NCI-H748 treated with DMSO at 0.1 percent for 48 hours (cell line): Measurements from ENCODE around the gene TMEM132C.

Experiments
- DNase-seq: peaks from one replicate; lab custom pipeline; 2025; lab: John Stamatoyannopoulos, UW

TMEM132C gene

DNA sequence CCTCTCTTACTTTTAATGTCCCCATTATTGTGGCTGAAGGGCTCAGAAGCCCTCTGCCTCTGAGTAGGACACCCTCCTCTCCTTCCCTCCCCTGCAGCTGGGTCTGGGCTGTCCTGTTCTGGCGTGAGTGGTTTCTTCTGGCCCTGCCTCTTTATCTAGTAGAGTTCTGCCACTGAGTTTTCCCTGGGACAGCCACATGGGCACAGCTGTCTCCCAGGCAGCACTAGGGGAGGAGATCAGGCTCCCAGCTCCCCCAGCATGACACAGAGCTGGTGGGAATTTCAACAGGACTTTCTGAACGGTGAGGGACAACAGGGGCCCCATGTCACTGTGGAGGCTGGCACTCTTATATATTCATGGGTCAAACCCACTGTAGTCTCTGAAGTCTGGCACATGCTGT, 21.4 kb downstream of the TMEM132C start:
- DNase-seq: no peak

DNA sequence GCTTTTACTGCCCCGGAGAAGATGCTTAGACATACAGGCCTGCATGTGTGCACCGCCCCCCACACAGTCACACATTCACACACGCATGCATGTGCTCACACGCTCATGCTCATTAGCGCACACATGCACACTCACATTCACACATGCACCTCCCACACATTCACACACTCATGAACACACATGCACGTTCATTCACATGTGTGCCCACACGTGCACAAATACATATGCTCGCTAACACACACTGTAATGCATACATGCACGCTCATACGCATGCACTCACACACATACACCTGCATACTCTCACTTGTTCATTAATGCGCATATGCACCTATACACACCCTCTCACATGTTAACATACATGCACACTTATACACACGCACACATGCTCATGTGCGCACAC, 21.9 kb downstream of the TMEM132C start:
- no peak for DNase-seq

DNA sequence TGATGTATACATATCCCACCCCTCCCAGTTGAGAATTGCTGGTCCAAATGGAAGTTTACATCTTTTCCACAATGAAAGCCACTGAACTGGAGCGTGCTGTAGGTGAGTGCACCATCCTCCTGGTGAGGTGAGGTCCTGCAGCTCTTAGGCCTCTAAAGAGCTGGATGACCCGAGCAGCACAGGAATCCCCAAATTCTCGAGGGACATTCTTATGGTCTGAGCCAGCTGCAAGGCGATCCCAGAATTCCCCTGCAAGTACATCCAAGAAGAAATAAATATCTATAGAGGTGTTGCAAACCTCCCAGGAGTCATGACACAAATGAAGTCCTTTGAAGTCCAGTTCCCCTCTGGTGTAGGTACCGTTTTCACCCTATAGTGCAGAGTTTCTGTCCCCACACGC, 24.0 kb downstream of the TMEM132C start:
- no peak for DNase-seq

DNA sequence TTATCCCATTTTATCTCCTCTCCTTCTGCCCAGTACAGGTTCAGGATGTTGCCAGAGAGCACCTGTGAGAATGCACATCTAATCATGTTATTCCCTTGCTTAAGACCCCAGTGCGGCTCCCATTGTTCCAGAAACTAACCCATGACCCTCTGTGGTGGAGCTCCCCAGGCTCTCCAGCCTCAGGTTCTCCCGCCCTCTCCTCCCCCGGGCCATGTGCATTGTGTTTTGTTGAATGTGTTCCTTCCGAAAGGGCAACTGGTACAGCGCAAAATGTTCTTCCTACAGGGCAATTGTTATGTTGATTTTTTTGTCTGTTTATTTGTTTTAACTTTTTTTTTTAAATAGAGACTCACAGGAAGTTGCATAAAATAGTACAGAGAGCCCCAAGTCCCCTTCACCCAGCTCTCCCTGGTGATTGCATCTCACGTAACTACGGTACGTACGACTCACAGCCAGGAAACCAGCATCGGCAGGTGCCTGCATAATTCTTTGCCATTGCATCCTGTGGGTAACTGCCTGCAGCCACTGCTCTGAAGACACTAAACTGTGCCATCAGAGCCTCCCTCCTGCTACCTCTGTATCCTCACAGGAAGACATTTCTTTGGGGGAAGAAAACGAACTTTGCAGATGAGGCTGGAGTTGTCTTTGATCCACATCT, 31.2 kb downstream of the TMEM132C start:
- DNase-seq: no peak

DNA sequence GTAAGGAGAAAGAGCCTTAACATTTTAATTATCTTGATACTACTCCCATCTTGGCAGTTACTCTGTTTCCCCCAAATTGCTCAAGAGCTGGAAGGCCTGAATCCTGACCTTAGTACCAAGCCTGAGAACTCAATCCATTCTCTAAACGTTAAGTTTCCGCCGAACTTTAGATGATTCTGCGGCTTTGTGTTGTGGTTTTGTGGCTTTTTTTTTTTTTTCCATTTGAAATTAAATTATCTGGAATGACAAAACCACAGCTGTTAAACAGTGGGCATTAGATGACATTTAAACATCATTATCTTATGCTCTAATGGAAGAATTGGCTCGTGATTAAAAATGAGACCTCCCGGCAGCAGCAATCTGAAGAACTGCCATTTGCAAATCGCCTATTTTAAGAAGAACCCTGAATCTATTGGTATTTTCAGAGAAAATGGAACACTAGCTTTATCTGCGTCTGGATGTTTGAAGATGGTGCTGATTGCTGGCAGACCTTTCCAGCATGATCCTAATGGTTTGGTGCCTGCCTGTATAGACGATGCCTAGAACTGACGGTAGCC, 38.4 kb downstream of the TMEM132C start:
- no peak for DNase-seq

DNA sequence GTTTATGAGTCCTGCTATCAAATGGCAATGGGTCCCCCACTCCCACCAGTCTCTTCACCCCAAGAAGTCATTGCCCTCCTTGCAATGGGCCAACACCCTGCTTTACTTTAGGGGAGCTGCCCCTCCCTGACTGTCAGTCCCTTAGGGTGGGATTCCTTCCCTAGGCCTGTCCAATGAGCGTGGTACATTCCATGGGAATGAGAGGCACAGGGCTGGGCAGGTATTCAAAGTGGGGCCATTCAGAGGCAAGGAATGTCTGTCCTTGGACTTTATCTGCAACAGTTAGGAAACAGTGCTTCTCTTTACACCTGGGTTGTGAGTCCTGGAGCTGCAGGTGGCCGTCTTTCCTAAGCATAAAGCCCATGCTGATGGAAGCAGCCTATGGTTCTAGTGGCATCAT, 40.8 kb downstream of the TMEM132C start:
- no peak for DNase-seq

DNA sequence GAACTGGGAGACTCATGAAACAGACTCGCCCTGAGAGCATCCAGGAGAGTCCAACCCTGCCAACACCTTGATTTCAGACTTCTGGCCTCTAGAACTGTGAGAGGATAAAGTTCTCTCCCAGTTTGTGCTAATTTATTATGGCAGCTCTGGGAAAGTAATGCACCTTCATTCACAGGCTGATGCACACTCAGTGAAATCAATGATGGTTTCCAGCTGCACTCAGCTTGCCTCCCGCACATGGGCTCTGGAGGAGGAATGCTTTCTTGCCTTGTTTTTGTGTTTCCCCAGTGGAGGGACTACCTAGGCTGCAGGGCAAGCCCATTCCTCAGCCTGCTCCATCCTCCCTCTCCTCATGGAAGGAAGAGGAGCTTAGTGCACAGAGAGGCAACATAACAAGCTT, 45.7 kb downstream of the TMEM132C start:
- DNase-seq: no peak

DNA sequence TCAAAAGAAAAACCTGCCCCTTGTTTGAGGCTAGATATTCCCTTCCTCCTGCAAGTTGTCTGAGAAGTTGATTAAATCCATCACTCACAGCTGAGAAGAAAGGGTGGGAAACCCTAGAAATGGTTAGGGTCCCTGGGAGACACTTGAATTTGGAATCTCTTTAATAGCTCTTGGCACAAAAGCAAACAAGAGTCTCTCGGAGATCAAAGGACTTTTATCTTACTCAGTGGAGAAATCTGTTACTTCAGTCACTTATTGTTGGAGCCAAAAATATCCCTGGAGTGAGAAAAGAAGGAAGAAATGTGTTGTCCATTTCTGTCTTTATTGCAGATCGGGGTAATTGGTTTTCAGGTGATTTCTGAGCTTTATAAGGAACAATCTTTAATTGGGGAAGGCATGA, 47.0 kb downstream of the TMEM132C start:
- no peak for DNase-seq

DNA sequence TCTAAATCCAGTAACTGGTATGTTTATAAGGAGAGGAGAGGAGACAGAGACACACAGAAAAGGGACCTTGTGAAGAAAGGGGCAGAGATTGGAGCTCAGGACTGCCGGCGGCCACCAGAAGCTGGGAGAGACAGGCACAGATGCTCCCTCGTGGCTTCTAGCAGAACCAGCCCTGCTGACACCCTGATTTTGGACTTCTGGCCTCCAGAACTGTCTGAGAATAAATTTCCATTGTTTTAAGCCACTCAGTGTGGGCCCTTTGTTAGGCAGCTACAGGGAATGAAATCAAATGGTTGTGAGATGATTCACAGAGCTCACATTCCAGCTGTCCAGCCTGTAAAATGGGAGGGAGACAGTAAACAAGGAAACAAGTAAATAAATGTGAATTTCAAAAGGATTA, 47.6 kb downstream of the TMEM132C start:
- DNase-seq: no peak

DNA sequence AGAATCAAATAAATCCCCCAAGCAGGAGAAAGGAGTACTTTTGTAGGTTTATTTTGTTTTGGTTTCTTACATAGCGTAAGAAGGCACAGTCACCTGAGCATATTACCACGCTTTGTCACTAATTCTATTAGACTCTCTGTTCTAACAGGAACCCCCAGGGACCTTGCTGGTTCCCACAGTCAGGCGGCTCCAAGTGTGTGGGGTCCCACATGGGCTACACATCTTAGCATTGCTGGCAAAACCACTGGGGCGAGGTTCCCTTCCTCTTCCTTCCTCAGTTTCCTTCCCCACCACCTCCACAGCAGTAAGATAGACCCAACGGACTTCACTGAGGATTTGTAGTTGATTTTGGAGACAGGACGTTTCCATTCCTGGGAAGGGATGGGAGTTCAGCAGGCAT, 49.1 kb downstream of the TMEM132C start:
- no peak for DNase-seq

DNA sequence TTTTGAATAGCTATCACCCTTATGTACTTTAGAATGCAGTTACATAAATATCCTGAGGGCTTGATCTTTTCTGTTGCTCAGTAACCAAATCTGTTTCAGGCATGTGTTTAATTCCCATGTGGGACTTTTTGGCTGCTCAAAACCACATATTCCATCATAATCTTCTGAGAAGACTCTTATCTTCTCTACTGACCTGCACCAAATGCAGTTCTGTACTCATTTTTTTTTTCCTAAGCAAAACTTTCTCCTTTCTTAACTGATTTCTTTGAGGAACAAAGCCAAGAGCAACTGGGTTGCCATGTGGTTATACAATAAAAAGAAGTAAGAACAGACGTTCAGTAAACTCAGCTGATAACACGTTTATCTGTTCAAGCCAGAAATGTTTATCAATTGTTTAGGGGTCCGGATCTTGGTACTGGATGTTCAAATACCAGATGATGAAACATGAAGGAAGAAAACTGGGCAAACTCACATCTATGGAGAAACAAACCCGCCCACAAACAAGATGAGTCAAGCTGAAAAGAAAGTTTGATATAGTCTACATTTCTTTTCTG, 50.1 kb downstream of the TMEM132C start:
- DNase-seq: no peak

DNA sequence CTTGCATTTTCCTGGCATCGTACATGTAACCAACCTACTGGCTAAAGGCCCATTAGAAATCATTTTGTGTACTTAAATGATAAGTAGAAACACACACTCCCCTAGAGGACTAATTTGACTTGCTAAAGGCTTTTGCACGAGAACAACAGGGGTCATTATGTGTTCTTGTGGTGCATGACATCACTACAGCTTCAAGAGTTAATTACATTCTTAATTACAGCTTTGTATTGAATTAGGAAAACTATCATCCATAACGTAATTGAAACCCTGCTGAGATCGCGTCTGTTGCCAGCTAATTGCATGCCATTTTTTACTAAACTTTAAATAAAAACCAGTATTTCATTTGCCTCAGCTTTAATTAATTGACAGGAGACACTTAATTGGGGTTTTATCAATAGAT, 51.4 kb downstream of the TMEM132C start:
- peak; percentile 96 for DNase-seq

DNA sequence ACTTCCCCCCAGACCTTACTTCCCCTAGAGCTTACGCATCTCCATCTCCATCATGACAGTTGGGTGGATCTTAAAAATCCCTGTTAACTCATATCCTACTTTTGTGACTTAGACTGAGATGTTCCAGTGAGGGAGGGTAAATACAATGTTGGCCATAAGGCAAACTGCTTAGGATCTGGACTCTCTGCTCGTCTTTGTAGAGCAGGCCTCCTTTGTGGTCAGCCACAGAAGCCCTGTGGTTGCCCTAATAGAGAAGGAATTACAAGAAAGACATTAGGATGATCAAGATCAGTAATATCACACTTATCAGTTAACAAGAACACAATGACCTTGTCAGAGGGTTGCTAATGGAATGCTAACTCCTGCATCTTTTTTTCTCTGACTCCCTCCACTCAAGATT, 52.0 kb downstream of the TMEM132C start:
- DNase-seq: no peak

DNA sequence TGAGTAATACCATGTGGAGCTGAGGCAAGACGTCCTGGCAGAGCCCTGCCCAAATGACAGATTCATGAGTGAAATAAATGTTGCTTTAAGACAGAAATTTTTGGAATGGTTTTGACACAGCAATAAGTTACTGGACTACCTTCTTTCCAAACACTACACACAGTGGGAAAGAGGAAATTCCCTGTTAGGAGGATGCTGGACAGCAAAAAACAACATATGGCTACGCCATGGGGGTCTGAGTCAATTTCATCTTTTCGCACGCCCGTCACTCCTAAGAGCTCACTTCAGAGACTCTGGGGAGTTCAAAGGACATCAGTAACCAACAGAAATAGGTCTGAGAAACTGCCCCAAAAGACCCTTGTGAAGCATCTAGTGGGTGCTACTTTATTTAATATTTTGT, 55.4 kb downstream of the TMEM132C start:
- no peak for DNase-seq

DNA sequence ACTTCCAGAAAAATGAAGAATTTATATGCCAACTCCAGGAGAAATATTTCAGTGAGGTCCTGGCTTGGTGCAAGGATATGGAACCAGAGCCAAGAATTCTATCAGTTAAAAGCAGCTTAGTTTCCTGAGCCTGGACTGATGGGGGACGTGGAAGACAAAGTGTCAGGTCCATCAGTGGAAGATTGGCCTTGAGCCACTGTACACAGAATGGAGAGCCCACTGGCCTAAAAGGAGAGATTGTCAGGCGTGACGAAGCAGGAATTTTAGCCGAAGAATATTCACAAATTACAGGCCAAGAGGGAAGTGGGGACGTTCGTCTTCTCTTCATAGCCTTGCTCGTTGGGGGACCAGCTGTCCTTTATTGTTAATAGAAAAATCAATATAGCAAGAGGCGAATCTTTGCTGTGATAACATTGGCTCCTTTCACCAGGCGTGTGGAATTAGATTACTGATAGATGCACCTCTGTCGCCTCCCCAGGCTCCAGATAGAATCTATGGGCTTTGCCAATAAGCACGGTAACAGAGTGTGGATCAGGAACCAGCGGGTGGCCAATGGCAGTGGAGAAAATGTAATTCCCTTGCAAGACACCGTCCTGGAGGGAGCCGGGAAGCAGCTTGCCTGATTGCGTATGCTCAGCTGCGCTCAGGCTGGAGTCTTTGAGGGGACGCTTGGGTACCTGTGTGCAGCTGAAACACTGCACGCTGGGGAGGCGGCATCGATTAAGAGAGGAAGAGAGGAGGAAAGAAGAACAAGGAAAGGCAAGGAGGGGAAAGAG, 56.4 kb downstream of the TMEM132C start:
- no peak for DNase-seq

DNA sequence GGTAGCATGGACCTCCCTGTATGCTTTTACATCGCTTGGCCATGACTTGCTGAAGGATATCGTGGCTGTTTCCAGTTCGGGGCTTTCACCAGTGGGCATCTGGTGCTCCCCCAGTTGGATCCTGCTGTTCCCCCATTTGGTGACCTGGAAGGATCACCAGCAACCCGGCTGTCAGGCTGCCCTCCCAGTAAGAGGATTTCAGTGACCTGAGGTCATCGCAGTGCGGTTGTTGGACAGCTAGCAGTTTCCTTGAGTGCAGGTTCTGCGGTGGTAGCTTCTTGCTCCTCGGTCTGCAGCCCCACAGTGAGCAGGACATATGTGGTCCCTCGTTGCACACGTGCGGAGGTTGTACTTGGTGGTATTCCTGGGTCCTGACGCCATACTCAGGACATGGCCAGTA, 58.7 kb downstream of the TMEM132C start:
- DNase-seq: no peak

DNA sequence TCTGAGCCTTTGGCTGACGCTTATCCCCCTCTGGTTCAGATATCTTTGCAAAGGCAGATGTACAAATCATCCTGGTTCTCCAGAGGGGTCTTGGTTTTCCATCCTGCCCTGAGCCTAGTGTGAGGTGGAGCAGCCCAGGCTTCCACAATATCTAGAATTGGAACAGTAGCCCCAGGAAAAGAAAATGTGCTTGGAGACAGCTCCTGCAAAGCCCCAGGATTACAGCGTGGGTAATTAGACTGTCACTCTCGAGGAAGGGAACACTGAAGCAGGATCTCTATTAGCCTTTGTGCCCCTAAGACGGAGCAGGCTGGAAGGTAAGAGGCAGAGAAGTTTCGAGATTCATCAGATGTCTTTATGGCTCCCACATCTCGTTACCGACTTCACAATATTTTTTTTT, 59.4 kb downstream of the TMEM132C start:
- no peak for DNase-seq

DNA sequence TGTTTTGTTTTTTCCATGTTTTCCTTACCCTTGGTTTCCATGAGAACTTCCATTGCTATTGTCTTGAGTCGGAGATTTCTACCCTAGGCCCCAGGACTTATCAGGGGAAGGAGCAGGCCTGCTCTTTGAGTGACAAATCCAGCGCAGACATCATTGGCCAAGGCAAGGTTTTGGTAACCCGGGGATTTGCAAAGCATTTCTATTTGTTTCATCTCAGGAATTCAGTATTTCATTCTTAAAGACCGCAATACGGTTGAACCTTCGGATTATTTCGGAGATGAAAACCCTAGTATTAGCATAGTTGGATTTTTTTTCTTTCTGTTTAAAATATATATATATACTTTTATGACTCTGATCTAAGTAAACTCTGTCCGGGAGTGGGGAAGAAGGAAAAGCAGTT, 62.0 kb downstream of the TMEM132C start:
- DNase-seq: no peak

DNA sequence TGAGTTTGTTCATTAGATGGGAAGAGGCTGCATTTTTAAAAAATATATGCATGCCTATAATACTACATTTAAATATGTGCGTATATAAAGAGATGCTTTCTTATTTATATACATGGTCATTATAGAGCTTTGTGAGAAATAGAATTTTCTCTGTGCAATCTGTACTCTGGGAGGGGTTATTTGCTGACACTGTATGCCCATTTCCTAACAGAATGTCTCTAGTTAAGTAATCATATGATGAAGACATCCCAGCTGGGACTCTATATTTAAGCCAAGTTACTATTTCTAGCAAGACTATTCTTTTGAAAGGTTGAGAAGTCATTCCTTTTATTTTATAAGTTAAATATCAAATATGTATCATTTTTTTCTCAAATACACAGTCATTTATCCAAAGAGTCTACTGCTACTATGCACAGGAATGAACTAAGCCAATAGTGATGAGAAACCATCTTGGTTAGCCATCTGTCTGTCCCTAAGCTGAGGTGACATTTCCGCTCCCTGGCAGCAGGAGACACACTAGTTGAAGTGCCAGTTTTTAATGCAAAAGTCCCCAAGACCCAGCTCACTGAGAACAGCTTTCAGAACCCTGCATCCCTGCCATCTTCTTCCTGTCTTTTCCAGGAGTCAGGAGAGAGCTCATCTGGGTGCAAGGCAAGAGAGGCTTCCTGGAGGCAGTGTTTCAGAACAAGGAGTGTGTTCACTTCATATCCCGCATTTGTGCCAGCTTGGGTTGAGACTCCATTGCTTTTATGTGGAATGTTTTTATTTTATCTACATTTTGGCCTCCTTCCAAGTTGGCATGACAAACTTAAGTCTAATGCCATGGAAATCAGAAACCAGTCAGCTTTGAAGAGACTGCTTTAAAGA, 69.5 kb downstream of the TMEM132C start:
- no peak for DNase-seq

DNA sequence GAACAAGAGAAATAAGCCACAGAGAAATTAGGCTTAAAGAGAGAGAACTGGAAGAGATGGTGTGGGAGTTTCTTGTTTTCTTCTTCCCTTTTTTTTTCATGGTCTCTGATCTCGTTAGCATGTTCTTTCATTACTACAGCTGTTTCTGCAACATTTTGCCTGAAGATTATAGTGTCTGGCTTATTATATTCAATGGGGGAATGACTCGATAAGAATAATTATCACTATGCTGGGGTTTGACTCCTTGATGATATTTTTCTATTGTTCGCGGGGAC, 70.0 kb downstream of the TMEM132C start:
- no peak for DNase-seq

DNA sequence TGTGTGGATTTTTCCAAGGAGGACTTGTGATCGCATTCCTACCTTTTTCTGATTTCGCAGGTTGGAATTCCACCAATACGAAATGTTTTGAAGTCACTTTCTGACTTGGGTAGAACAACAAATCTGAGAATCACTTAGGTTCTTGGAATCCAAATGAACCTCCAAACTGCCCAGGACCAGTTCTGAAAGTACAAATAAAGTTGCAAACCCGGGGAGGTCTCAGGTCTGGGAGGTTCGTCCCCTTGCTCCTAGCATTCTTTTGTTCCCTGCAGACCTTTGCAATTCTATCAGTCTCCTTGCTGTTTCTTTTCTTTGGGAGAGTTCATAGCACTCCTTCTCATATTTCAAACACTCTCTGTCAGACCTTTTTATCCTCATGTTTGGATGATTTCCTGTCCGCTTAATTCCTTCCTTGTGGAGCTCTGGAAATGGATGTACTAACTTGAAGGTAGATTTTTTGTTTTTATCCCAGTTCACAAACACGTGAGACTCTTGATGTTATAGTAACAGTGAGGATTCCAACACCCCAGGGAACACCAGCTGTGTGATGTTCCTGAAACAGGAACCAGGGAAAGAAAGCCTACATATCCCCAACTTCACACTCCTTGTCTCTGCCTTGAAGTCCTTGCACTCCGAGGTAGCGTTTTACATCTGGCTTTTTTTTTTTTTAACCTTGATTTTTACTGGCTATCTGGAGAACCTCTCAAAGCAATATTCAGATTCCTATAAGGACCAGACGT, 70.6 kb downstream of the TMEM132C start:
- DNase-seq: no peak
